Fibroblast of skin of back (primary cell): ENCODE results near the gene SMTNL1.

Experiments
- DNase-seq: peaks from one replicate; pipeline ENCODE4 v3.0.0-alpha.2; 2013

The SMTNL1 gene

GRCh38 chr11:57546869-57547475 is 9.6 kb downstream of the SMTNL1 start:
- DNase-seq: peak; percentile 38

DNA sequence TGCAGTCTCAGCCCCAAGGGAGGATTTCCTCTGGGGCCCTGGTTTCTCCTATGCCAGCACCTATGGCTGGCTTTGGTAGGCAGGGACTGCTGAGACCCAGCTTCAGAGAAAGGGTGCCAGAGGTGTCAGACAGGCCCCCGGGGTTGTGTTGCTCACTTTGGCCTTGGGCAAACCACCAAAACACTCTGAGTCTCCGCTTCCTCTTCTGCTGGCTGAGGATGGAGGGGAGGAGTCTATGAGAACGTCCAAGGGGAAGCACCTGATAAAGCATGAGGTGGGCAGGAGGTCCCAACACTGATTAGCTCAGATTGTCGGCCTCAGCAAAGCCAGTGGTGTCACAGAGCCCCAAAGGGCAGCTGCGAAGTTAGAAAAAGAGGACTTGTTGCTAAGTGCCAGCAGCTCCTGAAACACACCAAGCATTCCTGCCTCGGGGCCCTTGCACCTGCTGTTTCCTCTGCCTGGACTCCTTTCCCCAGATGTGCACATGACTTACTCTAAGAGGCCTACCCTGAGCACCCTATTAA is 10.5 kb downstream of the SMTNL1 start:
- no peak for DNase-seq

DNA sequence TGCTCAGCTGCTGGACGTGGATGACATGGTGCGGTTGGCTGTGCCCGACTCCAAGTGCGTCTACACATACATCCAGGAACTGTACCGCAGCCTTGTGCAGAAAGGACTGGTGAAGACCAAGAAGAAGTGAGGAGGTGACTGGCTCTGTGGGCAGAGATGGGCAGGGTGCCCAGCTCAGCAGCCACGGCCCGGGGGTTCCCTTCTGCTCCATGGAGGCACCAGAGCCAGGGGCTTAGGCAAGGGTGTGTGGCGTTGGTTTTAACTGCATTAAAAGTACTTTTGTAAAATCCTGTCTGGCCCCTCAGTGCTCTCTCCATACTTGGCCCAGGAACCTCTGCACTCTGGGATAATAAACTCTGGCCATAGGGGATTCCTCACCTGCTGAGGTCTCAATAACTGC is 12.6 kb downstream of the SMTNL1 start:
- no peak for DNase-seq

DNA sequence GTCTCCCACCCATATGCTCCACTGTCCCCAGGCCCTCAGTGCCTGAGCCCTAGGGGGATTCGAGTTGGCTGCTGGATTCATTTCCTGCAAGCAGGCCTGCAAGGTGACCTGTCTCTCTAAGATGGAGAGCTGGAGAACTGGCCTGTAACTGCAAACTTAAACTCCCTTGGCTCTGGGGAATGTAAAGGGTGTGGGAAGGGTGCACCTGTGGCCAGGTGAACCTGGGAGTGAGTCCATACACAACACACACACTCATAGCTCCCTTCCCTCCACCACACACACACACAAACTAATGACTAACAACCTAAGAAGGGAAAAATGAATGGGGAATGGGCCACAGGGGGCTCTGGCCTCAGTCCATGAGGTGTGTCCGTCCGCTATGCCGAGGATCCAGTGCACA is 14.5 kb downstream of the SMTNL1 start:
- no peak for DNase-seq

GRCh38 chr11:57552479-57552878 is 15.1 kb downstream of the SMTNL1 start:
- no peak for DNase-seq

DNA sequence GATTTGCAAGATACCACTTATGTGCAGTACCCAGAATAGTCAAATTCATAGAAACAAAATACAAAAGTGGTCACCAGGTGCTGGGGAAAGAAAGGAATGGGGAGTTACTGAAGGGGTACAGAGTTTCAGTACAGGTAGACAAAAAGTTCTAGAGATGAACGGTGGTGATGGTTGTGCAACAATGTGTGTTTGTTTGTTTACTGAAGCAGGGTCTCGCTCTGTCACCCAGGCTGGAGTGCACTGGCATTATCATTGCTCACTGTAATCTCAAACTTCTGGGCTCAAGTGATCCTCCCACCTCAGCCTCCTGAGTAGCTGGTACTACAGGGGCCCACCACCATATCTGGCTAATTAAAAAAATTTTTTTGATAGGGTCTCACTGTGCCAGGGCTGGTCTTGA is 18.0 kb downstream of the SMTNL1 start:
- no peak for DNase-seq

DNA sequence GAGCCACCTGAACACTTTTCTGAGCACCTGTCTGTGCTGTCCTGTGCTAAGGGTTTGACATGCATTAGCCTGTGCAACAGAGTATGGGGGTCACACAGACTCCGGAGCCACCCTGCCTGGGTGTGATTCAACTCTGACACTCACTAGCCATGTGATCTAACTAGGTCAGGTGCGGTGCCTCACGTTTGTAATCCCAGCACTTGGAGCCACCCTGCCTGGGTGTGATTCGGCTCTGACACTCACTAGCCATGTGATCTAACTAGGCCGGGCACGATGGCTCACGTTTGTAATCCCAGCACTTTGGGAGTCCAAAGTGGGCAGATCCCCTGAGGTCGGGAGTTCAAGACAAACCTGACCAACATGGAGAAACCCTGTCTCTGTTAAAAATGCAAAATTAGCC is 18.6 kb downstream of the SMTNL1 start:
- DNase-seq: no peak

DNA sequence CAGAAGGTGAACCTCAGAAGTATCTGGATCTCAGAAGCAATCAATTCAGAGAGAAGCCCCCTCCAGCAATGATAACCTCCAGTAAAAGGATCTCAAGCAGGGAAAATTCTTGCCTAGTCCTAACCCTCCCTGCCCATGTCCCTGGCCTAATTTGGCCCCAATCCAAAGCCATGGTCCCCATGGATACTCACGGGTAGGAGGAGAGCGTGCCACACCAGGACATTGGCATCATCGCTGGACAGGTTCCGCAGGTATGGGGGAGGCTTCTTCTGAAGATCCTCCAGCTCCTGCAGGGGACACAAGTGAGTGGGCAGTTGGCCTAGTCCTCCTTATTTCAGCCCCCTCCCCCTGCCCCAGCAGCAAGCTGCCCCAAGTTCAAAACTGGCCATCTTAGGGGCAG is 22.8 kb downstream of the SMTNL1 start:
- DNase-seq: no peak

GRCh38 chr11:57562596-57562995 is 25.2 kb downstream of the SMTNL1 start:
- no peak for DNase-seq

GRCh38 chr11:57566005-57566904 is 28.9 kb downstream of the SMTNL1 start:
- no peak for DNase-seq

DNA sequence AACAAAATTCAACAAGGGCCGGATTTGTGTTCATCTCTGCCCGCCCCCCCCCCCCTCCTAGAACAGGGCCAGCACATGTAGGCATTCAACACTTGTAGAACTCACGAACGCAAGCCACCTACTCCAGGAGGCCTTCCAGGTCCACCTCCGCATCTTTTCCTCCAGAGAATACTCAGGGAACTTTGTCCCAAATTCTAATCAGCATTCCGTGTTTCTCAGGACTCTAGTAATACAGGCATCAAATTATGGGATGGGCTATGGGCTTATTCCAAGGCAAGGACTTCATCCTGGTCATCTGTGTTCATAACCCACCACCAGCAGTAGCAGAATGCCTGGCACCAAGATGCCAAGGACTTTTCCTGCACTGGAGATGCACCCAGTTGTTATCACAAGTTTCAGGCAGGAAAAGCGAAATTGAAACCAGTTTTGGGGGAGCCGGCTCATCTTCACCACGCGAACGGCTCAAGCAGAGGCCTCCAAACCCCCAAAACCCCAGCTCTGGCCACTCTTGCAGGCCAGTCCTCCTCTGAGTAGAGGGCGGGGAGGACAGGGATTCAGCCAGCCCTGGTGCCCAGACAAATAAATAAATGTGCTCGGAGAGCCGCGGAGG is 29.6 kb downstream of the SMTNL1 start:
- no peak for DNase-seq

- peak; percentile 66 for DNase-seq
These were observed 30.3 kb downstream of the SMTNL1 start, which contains the start of gene UBE2L6 for GRCh38 chr11:57567515-57568329. Gene UBE2L6 (minus strand): TSS chr11:57567672. CDS start chr11:57567611, 61 bp downstream.

GRCh38 chr11:57568330-57568766 is 31.0 kb downstream of the SMTNL1 start:
- DNase-seq: no peak

DNA sequence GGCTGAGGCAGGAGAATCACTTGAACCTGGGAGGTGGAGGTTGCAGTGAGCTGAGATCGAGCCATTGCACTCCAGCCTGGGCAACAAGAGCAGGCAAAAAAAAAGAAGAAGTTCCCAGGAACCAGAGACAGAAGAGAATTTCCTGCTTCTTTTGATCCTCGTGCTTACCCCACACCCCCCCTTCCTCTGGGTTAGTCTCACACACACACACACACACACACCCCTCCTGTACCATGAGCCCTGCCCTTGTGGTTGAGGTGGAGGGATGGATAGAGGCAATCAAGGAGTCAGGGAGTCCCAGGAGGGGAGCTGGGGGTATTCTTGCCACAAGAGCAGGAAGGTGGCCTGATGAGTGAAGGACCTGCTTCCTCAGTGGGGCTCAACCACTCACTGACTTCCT is 34.2 kb downstream of the SMTNL1 start:
- no peak for DNase-seq

DNA sequence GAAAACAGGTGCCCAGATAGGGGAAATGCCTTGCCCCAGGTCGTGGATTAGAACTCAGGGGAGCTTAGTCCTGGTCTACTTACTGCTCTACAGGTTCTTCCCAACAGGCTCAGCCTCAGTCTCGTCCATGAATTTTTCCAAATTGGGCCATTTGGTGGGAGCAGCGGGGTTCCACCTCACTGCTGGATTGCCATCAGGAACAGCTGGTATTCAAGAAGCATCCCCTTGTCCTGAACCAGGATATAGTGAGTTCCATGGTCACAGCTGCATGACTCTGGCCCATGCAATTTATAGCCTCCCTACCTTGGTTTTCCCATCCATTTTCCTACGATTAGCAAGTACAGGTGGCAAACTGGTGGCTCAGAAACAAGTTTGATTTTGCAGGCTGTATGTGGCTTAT is 36.7 kb downstream of the SMTNL1 start:
- DNase-seq: no peak

- no peak for DNase-seq
These were observed 46.9 kb downstream of the SMTNL1 start for GRCh38 chr11:57584341-57584740.

- DNase-seq: no peak
These were observed 47.9 kb downstream of the SMTNL1 start for GRCh38 chr11:57585301-57585700.

- DNase-seq: no peak
These were observed 49.4 kb downstream of the SMTNL1 start for GRCh38 chr11:57586711-57587245.

- no peak for DNase-seq
These were observed 50.8 kb downstream of the SMTNL1 start for GRCh38 chr11:57588046-57588710.

GRCh38 chr11:57596266-57596885 is 59.0 kb downstream of the SMTNL1 start:
- DNase-seq: no peak

DNA sequence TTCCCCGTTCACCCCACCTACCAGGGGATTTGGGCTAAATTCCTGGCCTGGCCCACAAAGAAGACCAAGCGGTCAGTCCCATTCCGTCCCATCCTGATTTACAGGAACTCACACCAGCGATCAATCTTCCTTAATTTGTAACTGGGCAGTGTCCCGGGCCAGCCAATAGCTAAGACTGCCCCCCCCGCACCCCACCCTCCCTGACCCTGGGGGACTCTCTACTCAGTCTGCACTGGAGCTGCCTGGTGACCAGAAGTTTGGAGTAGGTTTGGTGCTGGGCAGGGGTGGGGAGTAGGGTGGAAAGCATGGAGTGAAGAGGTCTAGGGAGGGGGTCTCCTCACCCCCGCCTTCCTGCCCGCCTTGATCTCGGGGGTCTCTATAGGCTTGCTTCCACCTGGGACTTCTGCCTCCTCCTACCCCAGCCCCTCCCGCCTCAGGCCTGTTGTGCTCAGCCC is 60.1 kb downstream of the SMTNL1 start, which contains the start of gene SERPING1:
TSS of gene SERPING1 (plus strand) at position 225 of the 455 bp plus-strand sequence. CDS start 586 bp downstream, outside the sequence.
- no peak for DNase-seq
